Chondrocyte (in vitro differentiated cells): ENCODE results near the gene ABCG5. TPM values are rescaled to one million over a fixed set of nuclear protein-coding genes. Genes with fewer than 3 reads are reported as not detected.

Source experiments
- DNase-seq: peaks from one replicate; pipeline ENCODE4 v3.0.0; 2021; ENCODE audit warnings: mixed read lengths, low spot score
- H3K27ac Mint-ChIP-seq: one replicate; pipeline ENCODE4 v1.8.0; 2021; ENCODE audit warnings: mild to moderate bottlenecking, moderate library complexity, mixed read lengths; ENCODE audit not compliant: unreplicated experiment
- H3K27me3 Mint-ChIP-seq: 2 replicates; pipeline ENCODE4 v1.8.0; 2021; ENCODE audit warnings: low read depth, mixed read lengths
- H3K36me3 Mint-ChIP-seq: 2 replicates; pipeline ENCODE4 v1.8.0; 2021; ENCODE audit warnings: low read depth, mixed read lengths
- H3K4me1 Mint-ChIP-seq: 2 replicates; pipeline ENCODE4 v1.8.0; 2021; ENCODE audit warnings: low read depth, mild to moderate bottlenecking, mixed read lengths
- H3K4me3 Mint-ChIP-seq: one replicate; pipeline ENCODE4 v1.8.0; 2021; ENCODE audit warnings: mild to moderate bottlenecking, moderate library complexity, mixed read lengths; ENCODE audit not compliant: unreplicated experiment
- H3K9me3 Mint-ChIP-seq: 2 replicates; pipeline ENCODE4 v1.8.0; 2021; ENCODE audit warnings: low read depth, mixed read lengths
- total RNA-seq: library from RNA; stranded (reverse); gene quantifications from 3 replicates; pipeline ENCODE4 v1.2.1, GENCODE V29; 2021
- TF ChIP-seq, protein P1 (sequence below): fragments of 200-600 bp; sonication (generic); IDR thresholded peaks from 2 replicates; pipeline ENCODE4 v1.5.0; 2021; ENCODE audit warnings: antibody characterized with exemption, mild to moderate bottlenecking, moderate library complexity

The ABCG5 gene
- total RNA-seq, 1 donor from 2014 or later, result not detected

DNA sequence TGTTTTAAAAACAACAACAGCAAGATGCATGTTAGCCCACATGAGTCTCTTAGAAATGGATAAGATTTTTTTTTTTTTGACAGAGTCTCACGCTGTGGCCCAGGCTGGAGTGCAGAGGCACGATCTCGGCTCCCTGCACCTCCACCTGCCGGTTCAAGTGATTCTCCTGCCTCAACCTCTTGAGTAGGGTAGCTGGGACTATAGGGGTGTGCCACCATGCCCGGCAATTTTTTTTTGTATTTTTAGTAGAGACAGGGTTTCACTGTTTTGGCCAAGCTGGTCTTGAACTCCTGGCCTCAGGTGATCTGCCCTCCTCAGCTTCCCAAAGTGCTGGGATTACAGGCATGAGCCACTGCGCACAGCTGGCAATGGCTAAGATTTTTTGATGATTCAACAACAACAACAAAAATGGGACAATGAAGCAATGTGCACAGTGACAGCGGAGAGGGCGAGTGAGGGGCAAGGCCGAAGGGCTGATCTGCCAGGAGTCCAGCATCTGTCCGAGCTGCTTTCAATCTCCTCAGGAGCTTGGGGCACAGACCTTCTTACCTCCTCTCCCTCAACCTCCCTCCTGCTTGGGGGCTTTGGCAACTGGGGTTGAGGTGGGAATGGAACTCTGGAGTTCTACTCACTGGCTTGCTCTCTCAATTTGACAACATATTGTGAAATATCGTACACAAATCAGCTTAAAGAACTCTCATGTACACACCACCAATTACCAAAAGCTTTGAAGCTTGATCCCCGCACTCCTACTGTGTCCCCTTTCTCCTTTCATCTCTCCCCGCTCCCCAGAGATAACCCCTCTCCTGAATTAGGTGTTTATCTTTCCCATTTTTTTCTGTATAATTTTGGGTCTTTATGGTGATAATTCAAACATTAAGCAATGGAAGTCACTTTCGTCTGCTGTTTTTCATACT is 3.6 kb upstream of the ABCG5 start:
- H3K4me1 Mint-ChIP-seq, result no peaks in the 10 kb centered on the region
- no peak overlapping the region for H3K27ac Mint-ChIP-seq
- H3K27me3 Mint-ChIP-seq, result peaks cover 10% of the 10 kb centered on the region
- no peaks in the 10 kb centered on the region for H3K9me3 Mint-ChIP-seq
- H3K36me3 Mint-ChIP-seq, result no peaks in the 10 kb centered on the region
- TF ChIP-seq, protein P1, sequence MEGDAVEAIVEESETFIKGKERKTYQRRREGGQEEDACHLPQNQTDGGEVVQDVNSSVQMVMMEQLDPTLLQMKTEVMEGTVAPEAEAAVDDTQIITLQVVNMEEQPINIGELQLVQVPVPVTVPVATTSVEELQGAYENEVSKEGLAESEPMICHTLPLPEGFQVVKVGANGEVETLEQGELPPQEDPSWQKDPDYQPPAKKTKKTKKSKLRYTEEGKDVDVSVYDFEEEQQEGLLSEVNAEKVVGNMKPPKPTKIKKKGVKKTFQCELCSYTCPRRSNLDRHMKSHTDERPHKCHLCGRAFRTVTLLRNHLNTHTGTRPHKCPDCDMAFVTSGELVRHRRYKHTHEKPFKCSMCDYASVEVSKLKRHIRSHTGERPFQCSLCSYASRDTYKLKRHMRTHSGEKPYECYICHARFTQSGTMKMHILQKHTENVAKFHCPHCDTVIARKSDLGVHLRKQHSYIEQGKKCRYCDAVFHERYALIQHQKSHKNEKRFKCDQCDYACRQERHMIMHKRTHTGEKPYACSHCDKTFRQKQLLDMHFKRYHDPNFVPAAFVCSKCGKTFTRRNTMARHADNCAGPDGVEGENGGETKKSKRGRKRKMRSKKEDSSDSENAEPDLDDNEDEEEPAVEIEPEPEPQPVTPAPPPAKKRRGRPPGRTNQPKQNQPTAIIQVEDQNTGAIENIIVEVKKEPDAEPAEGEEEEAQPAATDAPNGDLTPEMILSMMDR, result no peak
- H3K4me3 Mint-ChIP-seq, result no peak overlapping the region
- DNase-seq, result no peak

DNA sequence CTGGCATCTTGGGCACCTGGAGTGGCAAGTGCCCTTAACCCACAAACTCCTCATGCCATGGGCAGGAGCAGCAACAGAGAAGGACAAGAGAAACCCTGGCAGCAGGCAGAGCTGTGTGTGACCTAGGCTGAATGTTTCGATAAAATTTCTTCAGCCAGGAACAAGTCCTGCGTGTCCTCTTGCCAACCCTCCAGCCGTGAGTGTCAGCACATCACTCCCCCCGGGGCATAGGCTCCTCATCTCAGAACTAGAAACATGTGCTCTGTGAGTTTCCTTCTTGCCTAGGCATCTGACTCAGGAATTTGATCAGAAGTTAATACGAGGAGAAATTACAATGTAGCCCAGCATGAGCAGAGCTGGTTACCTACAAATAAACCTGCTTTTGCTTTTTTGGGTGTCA is 2.3 kb upstream of the ABCG5 start:
- no peak for DNase-seq
- Mint-ChIP-seq H3K27me3 (no peaks in the 10 kb centered on the region), H3K36me3 (no peaks in the 10 kb centered on the region), H3K4me1 (no peaks in the 10 kb centered on the region), H3K27ac (no peak overlapping the region), H3K4me3 (no peak overlapping the region), H3K9me3 (no peaks in the 10 kb centered on the region)
- TF ChIP-seq, protein P1, result no peak

DNA sequence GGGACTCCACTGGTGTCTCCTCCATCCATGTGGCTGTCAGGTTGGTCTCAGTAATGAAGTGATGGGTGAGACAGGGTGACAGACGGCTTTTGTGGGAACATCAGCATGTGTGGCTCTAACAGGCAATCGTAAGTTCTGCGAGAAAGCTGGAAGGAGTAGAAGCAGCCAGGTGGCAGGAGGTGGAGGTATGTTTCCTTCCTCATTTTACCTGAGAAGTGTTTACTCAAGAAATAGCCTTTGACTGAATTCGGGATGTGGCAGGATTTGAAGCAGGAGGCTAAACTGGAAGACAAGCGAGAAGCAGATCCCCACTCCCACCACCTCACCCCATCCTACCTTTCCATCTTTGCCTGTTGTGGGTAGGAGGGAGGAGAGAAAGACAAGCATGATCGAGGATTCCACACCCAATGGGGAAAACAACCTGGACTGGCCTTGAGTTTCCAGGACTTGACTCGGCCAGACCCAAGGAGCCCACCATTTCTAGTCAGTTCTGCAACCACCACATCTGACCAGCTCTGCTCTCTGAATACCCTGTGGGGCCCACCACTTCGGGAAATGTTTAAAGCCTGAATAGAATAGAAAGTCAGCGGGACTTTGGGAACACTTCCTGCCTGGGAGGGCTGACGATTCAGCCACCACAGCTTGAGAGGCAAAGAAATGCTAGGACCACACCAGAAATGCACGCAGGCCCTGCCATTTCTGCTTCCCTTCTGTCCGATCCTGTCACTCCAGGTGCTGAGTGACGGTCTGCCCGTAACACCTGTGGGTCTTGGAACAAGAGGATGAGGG is 1.3 kb upstream of the ABCG5 start:
- Mint-ChIP-seq H3K4me3 (no peak overlapping the region), H3K4me1 (no peaks in the 10 kb centered on the region), H3K9me3 (no peaks in the 10 kb centered on the region), H3K27ac (no peak overlapping the region), H3K36me3 (no peaks in the 10 kb centered on the region), H3K27me3 (no peaks in the 10 kb centered on the region)
- TF ChIP-seq, protein P1, result no peak
- no peak for DNase-seq

DNA sequence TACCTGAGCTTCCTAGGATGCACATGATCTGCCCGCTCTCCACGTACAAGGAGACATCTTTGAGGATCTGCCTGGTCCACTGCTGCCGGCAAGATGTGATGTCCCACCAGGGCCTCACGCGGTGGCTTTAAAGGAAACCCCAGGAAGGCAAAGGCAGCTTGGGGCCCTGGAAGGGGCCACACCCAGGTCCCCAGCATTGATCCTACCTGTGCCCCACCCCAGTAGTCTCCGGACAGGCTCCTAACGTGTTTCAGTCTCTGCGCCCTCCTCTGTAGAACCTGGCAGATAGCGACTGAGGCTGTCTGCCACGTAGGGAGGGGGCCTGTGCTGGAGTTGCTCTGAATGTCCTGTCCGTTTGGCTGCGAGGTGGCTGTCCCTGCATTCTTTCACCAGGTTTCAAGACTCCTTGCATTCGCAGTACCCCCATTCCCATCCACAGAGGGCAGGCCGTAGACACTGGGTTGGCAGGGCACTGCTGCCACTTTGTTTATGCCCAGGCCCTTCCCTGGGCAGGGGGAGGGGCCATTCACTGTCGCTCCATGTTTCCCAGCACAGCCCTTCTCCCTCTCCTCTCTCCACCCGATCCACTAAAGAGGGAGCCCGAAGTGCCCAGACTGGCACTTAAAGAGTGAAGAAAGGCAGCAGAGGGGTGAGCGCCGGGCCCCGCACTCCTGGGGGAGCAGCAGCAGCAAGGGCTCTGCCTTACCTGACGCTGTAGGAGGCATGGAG is 644 bp downstream of the ABCG5 start:
- H3K27ac Mint-ChIP-seq, result no peak overlapping the region
- H3K4me3 Mint-ChIP-seq, result no peak overlapping the region
- H3K4me1 Mint-ChIP-seq, result no peaks in the 10 kb centered on the region
- TF ChIP-seq, protein P1, result no peak
- no peaks in the 10 kb centered on the region for H3K36me3 Mint-ChIP-seq
- no peaks in the 10 kb centered on the region for H3K9me3 Mint-ChIP-seq
- H3K27me3 Mint-ChIP-seq, result no peaks in the 10 kb centered on the region
- DNase-seq, result no peak

DNA sequence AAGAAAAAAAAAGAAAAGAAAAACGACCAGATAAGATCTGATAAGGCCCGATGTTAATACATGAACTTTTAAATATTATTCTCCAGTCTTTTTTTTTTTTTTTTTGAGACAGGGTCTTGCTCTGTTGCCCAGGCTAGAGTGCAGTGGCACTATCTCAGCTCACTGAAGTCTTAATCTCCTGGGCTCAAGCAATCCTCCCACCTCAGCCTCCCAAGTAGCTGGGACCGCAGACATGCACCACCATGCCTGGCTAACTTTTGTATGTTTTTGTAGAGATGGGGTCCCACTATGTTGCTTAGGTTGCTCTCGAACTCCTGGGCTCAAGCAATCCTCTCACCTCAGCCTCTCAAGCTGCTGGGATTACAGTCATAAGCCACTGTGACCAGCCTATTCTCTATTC is 1.6 kb downstream of the ABCG5 start:
- H3K27me3 Mint-ChIP-seq, result no peaks in the 10 kb centered on the region
- H3K36me3 Mint-ChIP-seq, result no peaks in the 10 kb centered on the region
- TF ChIP-seq, protein P1, result no peak
- no peaks in the 10 kb centered on the region for H3K9me3 Mint-ChIP-seq
- H3K4me3 Mint-ChIP-seq, result no peak overlapping the region
- H3K27ac Mint-ChIP-seq, result no peak overlapping the region
- no peaks in the 10 kb centered on the region for H3K4me1 Mint-ChIP-seq
- DNase-seq, result no peak
